Measurements from ENCODE around the gene SCAMP3.

- TF ChIP-seq CTCF (optimal IDR thresholded peaks at IDR 0.05 in 1 of 3, IDR thresholded peaks at IDR 0.05 in 1 of 3, conservative IDR thresholded peaks at IDR 0.05 in 1 of 3; ENCODE audit: extremely low read depth in 1 of 3, insufficient read depth in 2 of 3, low read length in 3 of 3) = no peak
- no peak for TF ChIP-seq EZH2 (IDR thresholded peaks at IDR 0.05; ENCODE audit: low read length)
These were observed 17.1 kb upstream of the SCAMP3 start for GRCh38 chr1:155279268-155279667.

Measured in keratinocyte (primary cell).